Dermis microvascular lymphatic vessel endothelial cell (primary cell): ENCODE results near the gene TEX12. TPM values are rescaled to one million over a fixed set of nuclear protein-coding genes. Genes with fewer than 3 reads are reported as not detected.

Source experiments
- DNase-seq, 2 donors: peaks; one replicate each; pipeline versions ENCODE4 v3.0.0 to v3.0.0-alpha.2; 2010; ENCODE audit warnings: low read depth in 2 of 2
- total RNA-seq: library from RNA; depleted of rRNA; stranded (reverse); fragments of >200 nt; gene quantifications from 2 replicates; pipeline ENCODE4 v1.2.1, GENCODE V29; 2014

TEX12 gene
- total RNA-seq, 1 donor from 2014 or later, result not detected

GRCh38 chr11:112211536-112211935, 44.4 kb downstream of the TEX12 start:
- DNase-seq, result no peak

GRCh38 chr11:112212290-112212689, 45.1 kb downstream of the TEX12 start:
- DNase-seq, result no peak

- no peak for DNase-seq
These were observed 45.5 kb downstream of the TEX12 start for GRCh38 chr11:112212710-112213109.

GRCh38 chr11:112213753-112214152, 46.6 kb downstream of the TEX12 start:
- no peak for DNase-seq

- DNase-seq, result no peak
These were observed 48.4 kb downstream of the TEX12 start for GRCh38 chr11:112215621-112216020.

GRCh38 chr11:112216561-112217105, 49.5 kb downstream of the TEX12 start:
- DNase-seq, result no peak

- DNase-seq, result peak; percentile 75 to 85
These were observed 52.5 kb downstream of the TEX12 start for GRCh38 chr11:112219476-112220232.

- peak; percentile 45 to 74 for DNase-seq
These were observed 54.2 kb downstream of the TEX12 start for GRCh38 chr11:112221274-112221835.

Other genes with a start within 250 kb of the TEX12 start
- 0.13 and 0.39 TPM in 2 replicates for gene C11orf52, start 248.5 kb upstream of the TEX12 start, total RNA-seq
- 5.7 and 5.9 TPM in 2 replicates for gene DIXDC1, start 230.0 kb upstream of the TEX12 start, total RNA-seq
- 22.8 and 30.0 TPM in 2 replicates for gene DLAT, start 142.0 kb upstream of the TEX12 start, total RNA-seq
- gene PIH1D2, start 93.4 kb upstream of the TEX12 start, total RNA-seq, result 0.51 and 1.2 TPM in 2 replicates
- 12.6 and 13.9 TPM in 2 replicates for gene NKAPD1, start 93.1 kb upstream of the TEX12 start, total RNA-seq
- gene TIMM8B, start 80.6 kb upstream of the TEX12 start, total RNA-seq, result 69.8 and 111 TPM in 2 replicates
- 179 and 235 TPM in 2 replicates for gene SDHD, start 80.5 kb upstream of the TEX12 start, total RNA-seq
- not detected in 2 replicates for gene IL18, start 3.3 kb upstream of the TEX12 start, total RNA-seq
- 0.13 and 0.63 TPM in 2 replicates for gene BCO2, start 8.1 kb downstream of the TEX12 start, total RNA-seq
- gene PTS, start 59.1 kb downstream of the TEX12 start, total RNA-seq, result 21.0 and 24.8 TPM in 2 replicates
- not detected in 2 replicates for gene PLET1, start 93.5 kb downstream of the TEX12 start, total RNA-seq